PFSK-1 (cell line): ENCODE results near the gene STIP1.

ENCODE experiments used
- FOXP2 ChIP-seq: optimal IDR thresholded peaks from 2 replicates; pipeline ENCODE3; 2011; ENCODE audit warnings: borderline replicate concordance, control low read depth, inconsistent platforms; ENCODE audit not compliant: insufficient read depth; ENCODE audit errors: extremely low read length, extremely low read depth
- POLR2AphosphoS5 ChIP-seq: IDR thresholded peaks from 2 replicates; pipeline ENCODE4 v1.6.1; 2012; ENCODE audit warnings: low read depth, mild to moderate bottlenecking, control low read depth, low read length, moderate library complexity
- REST ChIP-seq, 2 experiments: IDR thresholded peaks; 2 replicates each; pipeline versions ENCODE4 v1.6.1 to v1.8.0; 2011 to 2012; ENCODE audit warnings: low read depth in 2 of 2, low read length in 2 of 2, control low read depth in 1 of 2, inconsistent platforms in 1 of 2, mild to moderate bottlenecking in 1 of 2, moderate library complexity in 1 of 2; ENCODE audit not compliant: insufficient read depth in 1 of 2
- SIN3A ChIP-seq: IDR thresholded peaks from 2 replicates; pipeline ENCODE4 v1.6.1; 2012; ENCODE audit warnings: mild to moderate bottlenecking, low read length, moderate library complexity, borderline replicate concordance; ENCODE audit not compliant: insufficient read depth
- TAF1 ChIP-seq: IDR thresholded peaks from 2 replicates; pipeline ENCODE4 v1.6.1; 2012; ENCODE audit warnings: low read length, control low read depth, borderline replicate concordance; ENCODE audit not compliant: insufficient read depth

The STIP1 gene

GRCh38 chr11:64224151-64224890 lies 38.4 kb downstream of the STIP1 start:
- no peak for TF ChIP-seq REST (IDR thresholded peaks at IDR 0.05; ENCODE audit: insufficient read depth in 1 of 2, low read depth in 2 of 2, low read length in 2 of 2)
- no peak for TF ChIP-seq POLR2AphosphoS5
- no peak for TF ChIP-seq TAF1
- no peak for TF ChIP-seq SIN3A
- no peak for TF ChIP-seq FOXP2

- TF ChIP-seq SIN3A (no peak), FOXP2 (no peak), POLR2AphosphoS5 (no peak)
These were observed 39.1 kb downstream of the STIP1 start for GRCh38 chr11:64224891-64225607.

GRCh38 chr11:64225608-64226506 lies 39.9 kb downstream of the STIP1 start, which contains the start of the genes NUDT22 and TRPT1:
TSS of gene NUDT22 (plus strand) at chr11:64226274. CDS start at chr11:64226653, 379 bp downstream.
TSS of gene TRPT1 (minus strand) at chr11:64226186. CDS start at chr11:64225860, 326 bp downstream.
- peak; percentile 77; the same call in 1 of the 2 replicates for TF ChIP-seq POLR2AphosphoS5
- no peak; a peak in 1 of 4 replicates for TF ChIP-seq REST (IDR thresholded peaks at IDR 0.05; ENCODE audit: insufficient read depth in 1 of 2, low read depth in 2 of 2, low read length in 2 of 2)
- peak; percentile 71; the same call in 1 of the 2 replicates for TF ChIP-seq TAF1
- no peak for TF ChIP-seq FOXP2
- TF ChIP-seq SIN3A, result 0 out of 2 replicates have a peak, but pooled peaks have one; percentile 12

- no peak for TF ChIP-seq TAF1
- TF ChIP-seq FOXP2, result no peak
- no peak for TF ChIP-seq POLR2AphosphoS5
- no peak for TF ChIP-seq SIN3A
- no peak for TF ChIP-seq REST (IDR thresholded peaks at IDR 0.05; ENCODE audit: insufficient read depth in 1 of 2, low read depth in 2 of 2, low read length in 2 of 2)
These were observed 40.6 kb downstream of the STIP1 start for GRCh38 chr11:64226507-64227051.
